ENCODE results near the gene EMD.

DNA sequence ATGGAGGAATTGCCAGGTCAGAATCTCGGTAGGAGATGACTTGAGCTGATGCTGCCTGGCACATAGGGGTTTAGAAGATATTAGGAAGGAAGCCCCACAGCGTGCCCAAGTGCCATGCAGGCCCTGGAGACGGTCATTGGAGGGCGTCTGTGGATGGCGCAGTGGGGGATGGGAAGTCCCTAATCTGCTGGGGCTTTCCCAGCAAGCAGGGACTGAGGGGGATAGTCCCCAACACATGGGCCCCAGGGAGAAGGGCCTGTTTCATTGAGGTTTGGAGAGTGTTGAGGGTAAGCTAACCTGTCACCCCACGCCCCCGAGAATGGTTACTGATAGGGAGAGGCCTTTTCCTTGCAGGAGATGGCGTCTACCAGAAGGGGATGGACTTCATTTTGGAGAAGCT, 40.1 kb downstream of the EMD start:
- TF ChIP-seq POLR2AphosphoS5 (IDR thresholded peaks at IDR 0.05; ENCODE audit: low read depth, low read length) (no peak), TAF1 (IDR thresholded peaks at IDR 0.05; ENCODE audit: borderline replicate concordance, insufficient read depth, low read length) (no peak), FOXP2 (optimal IDR thresholded peaks at IDR 0.05; ENCODE audit: borderline replicate concordance, extremely low read depth, extremely low read length, insufficient read depth) (no peak)
- TF ChIP-seq, protein P1, sequence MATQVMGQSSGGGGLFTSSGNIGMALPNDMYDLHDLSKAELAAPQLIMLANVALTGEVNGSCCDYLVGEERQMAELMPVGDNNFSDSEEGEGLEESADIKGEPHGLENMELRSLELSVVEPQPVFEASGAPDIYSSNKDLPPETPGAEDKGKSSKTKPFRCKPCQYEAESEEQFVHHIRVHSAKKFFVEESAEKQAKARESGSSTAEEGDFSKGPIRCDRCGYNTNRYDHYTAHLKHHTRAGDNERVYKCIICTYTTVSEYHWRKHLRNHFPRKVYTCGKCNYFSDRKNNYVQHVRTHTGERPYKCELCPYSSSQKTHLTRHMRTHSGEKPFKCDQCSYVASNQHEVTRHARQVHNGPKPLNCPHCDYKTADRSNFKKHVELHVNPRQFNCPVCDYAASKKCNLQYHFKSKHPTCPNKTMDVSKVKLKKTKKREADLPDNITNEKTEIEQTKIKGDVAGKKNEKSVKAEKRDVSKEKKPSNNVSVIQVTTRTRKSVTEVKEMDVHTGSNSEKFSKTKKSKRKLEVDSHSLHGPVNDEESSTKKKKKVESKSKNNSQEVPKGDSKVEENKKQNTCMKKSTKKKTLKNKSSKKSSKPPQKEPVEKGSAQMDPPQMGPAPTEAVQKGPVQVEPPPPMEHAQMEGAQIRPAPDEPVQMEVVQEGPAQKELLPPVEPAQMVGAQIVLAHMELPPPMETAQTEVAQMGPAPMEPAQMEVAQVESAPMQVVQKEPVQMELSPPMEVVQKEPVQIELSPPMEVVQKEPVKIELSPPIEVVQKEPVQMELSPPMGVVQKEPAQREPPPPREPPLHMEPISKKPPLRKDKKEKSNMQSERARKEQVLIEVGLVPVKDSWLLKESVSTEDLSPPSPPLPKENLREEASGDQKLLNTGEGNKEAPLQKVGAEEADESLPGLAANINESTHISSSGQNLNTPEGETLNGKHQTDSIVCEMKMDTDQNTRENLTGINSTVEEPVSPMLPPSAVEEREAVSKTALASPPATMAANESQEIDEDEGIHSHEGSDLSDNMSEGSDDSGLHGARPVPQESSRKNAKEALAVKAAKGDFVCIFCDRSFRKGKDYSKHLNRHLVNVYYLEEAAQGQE (IDR thresholded peaks at IDR 0.05; ENCODE audit: insufficient read depth in 1 of 2, low read depth in 2 of 2, low read length in 2 of 2) = no peak

All from PFSK-1 (cell line).